Activated T-helper 17 cell treated with anti-CD3 and anti-CD28 coated beads, Interleukin-2, amount 50 U/mL, for 72 hours (primary cell): ENCODE measurements around the gene MIA. TPM values are rescaled to one million over a fixed set of nuclear protein-coding genes. Genes with fewer than 3 reads are reported as not detected.
A peak's percentile ranks its signal among the peaks of the same experiment; 100 is the strongest.
"Not testable (repeated sequence)": the region's sequence is repeated elsewhere in the genome, so short reads cannot be mapped to it uniquely, and the experiment has no call there.

Experiments
- ATAC-seq: fragments of 150-1000 bp; cut with Tn5 transposase; replicated peaks from 2 replicates; pipeline ENCODE4 v1.10.0; 2021; ENCODE audit warnings: mild to moderate bottlenecking, moderate library complexity
- H3K27ac Mint-ChIP-seq: one replicate; pipeline ENCODE4 v1.8.0; 2022; ENCODE audit warnings: mixed read lengths
- H3K27me3 Mint-ChIP-seq: one replicate; pipeline ENCODE4 v1.8.0; 2022; ENCODE audit warnings: mixed read lengths
- H3K36me3 Mint-ChIP-seq: one replicate; pipeline ENCODE4 v1.8.0; 2022; ENCODE audit warnings: low read depth, mild to moderate bottlenecking, mixed read lengths
- H3K4me1 Mint-ChIP-seq: one replicate; pipeline ENCODE4 v1.8.0; 2022; ENCODE audit warnings: mixed read lengths
- H3K4me3 Mint-ChIP-seq: one replicate; pipeline ENCODE4 v1.8.0; 2022; ENCODE audit warnings: mild to moderate bottlenecking, mixed read lengths
- H3K9me3 Mint-ChIP-seq: one replicate; pipeline ENCODE4 v1.8.0; 2022; ENCODE audit warnings: mixed read lengths
- total RNA-seq, 2 donors: library from RNA; stranded (reverse); gene quantifications; one replicate each; pipeline ENCODE4 v1.2.3, GENCODE V29; 2022

The MIA gene
- total RNA-seq, 2 donors from 2014 or later: 5.7 TPM; not detected in 1

- Mint-ChIP-seq H3K4me1 (peaks cover 35% of the 10 kb centered on the region), H3K27ac (peak overlapping the region; percentile 85), H3K9me3 (no peaks in the 10 kb centered on the region), H3K36me3 (peaks cover 63% of the 10 kb centered on the region), H3K4me3 (no peak overlapping the region), H3K27me3 (no peaks in the 10 kb centered on the region)
- no peak for ATAC-seq
These were observed 5.8 kb downstream of the MIA start for GRCh38 chr19:40781140-40781539.

- Mint-ChIP-seq H3K4me3 (no peak overlapping the region), H3K27ac (no peak overlapping the region), H3K36me3 (peaks cover 64% of the 10 kb centered on the region), H3K9me3 (no peaks in the 10 kb centered on the region), H3K27me3 (no peaks in the 10 kb centered on the region), H3K4me1 (peaks cover 26% of the 10 kb centered on the region)
- no peak for ATAC-seq
These were observed 8.4 kb downstream of the MIA start for GRCh38 chr19:40783711-40784110.

DNA sequence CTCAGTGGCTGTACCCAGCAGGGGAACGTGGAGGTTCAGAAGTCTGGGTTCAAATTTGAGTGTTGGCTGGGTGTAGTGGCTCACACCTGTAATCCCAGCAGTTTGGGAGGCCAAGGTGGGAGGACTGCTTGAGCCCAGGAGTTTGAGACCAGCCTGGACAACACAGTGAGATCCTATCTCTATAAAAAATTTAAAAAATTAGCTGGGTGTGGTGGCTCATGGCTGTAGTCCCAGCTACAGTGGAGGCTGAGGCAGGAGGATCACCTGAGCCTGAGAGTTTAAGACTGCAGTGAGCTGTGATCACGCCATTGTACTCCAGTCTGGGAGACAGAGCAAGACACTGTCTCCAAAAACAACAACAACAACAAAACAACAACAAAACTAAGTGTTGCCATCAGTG lies 8.8 kb downstream of the MIA start:
- not testable (repeated sequence) for H3K27ac Mint-ChIP-seq, H3K9me3 Mint-ChIP-seq, H3K4me3 Mint-ChIP-seq, H3K27me3 Mint-ChIP-seq, ATAC-seq
- Mint-ChIP-seq H3K36me3 (peaks cover 64% of the 10 kb centered on the region), H3K4me1 (peaks cover 23% of the 10 kb centered on the region)

GRCh38 chr19:40785526-40785925 lies 10.2 kb downstream of the MIA start:
- Mint-ChIP-seq H3K4me3 (no peak overlapping the region), H3K36me3 (peaks cover 68% of the 10 kb centered on the region), H3K9me3 (no peaks in the 10 kb centered on the region), H3K4me1 (peaks cover 18% of the 10 kb centered on the region), H3K27ac (no peak overlapping the region), H3K27me3 (no peaks in the 10 kb centered on the region)
- ATAC-seq: peak; percentile 68

GRCh38 chr19:40786060-40787037 lies 11.0 kb downstream of the MIA start:
- no peak overlapping the region for H3K4me3 Mint-ChIP-seq
- no peaks in the 10 kb centered on the region for H3K9me3 Mint-ChIP-seq
- H3K4me1 Mint-ChIP-seq: peaks cover 14% of the 10 kb centered on the region
- peaks cover 65% of the 10 kb centered on the region for H3K36me3 Mint-ChIP-seq
- H3K27ac Mint-ChIP-seq: peak overlapping the region; percentile 62
- H3K27me3 Mint-ChIP-seq: no peaks in the 10 kb centered on the region
- ATAC-seq: no peak

DNA sequence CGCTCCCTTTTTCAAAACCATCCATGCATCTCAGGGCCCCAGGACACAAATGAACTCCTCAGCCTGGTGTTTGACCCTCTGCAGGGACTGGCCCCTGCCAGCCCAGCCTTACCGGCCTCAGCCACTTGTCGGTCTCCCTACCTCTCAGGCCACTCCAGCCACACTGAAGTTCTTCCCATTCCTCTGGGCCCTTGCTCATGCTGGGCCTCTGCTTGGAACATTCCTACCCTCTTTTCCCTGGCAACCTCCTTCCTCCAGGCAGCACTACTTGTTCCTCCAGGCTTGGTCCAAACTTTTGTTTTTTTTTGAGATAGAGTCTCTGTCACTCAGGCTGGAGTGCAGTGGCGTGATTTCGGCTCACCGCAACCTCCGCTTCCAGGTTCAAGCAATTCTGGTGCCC lies 16.0 kb downstream of the MIA start:
- no peak overlapping the region for H3K4me3 Mint-ChIP-seq
- ATAC-seq: no peak
- H3K9me3 Mint-ChIP-seq: no peaks in the 10 kb centered on the region
- no peak overlapping the region for H3K27ac Mint-ChIP-seq
- peaks cover 11% of the 10 kb centered on the region for H3K4me1 Mint-ChIP-seq
- H3K27me3 Mint-ChIP-seq: no peaks in the 10 kb centered on the region
- peaks cover 51% of the 10 kb centered on the region for H3K36me3 Mint-ChIP-seq

DNA sequence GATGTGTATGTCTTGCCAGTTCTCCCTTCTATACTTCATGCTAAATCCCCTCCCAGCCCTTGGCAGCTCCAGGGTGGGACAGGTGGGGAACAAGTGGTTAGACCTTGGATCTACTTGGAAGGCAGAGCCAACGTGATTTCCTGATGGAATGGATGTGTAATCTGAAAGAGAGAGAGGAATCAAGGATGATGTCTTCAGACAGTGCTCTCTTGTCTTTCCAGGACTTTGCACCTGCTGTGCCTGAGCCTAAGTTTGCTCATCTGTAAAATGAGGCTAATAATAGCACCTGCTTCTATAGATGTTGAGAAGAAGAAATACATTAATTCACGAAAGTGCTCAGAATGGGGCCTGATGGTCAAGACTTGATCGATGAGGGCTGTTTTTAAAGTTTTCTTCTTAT lies 16.7 kb downstream of the MIA start:
- ATAC-seq: no peak
- peaks cover 11% of the 10 kb centered on the region for H3K4me1 Mint-ChIP-seq
- H3K9me3 Mint-ChIP-seq: no peaks in the 10 kb centered on the region
- no peaks in the 10 kb centered on the region for H3K27me3 Mint-ChIP-seq
- H3K27ac Mint-ChIP-seq: peak overlapping the region; percentile 91
- H3K4me3 Mint-ChIP-seq: peak overlapping the region; percentile 71
- H3K36me3 Mint-ChIP-seq: peaks cover 46% of the 10 kb centered on the region

DNA sequence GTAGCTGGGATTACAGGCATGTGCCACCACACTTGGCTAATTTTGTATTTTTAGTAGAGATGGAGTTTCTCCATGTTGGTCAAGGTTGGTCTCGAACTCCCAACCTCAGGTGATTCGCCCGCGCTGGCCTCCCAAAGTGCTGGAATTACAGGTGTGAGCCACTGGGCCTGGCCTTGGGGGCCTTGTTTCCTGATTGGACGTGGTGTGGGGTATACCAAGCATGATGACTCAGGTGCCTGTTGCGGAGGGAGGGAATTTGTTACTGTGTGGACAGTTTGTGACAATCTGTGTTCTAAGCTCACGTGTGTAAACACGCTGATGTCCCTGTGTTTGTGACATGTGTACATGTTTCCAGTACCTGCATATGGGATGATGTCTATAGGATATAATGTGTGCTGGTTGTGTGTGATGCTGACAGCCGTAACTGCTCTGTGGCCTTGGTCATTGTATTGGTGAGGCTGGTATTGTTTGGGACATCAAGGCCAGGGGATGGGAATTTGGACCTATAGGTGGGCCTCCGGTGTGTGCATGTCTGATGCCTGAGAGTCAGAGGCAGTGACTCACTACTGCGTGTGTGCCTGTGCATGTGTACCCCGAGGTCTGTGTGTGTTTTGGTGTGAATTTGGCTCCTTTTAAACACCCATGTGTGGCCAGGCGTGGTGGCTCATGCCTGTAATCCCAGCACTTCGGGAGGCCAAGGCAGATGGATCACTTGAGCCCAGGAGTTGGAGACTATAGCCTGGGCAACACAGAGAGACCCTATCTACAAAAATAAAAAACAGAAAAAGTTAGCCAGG lies 22.0 kb downstream of the MIA start:
- H3K27me3 Mint-ChIP-seq: no peaks in the 10 kb centered on the region
- H3K9me3 Mint-ChIP-seq: no peaks in the 10 kb centered on the region
- H3K4me1 Mint-ChIP-seq: peaks cover 25% of the 10 kb centered on the region
- no peak for ATAC-seq
- peaks cover 40% of the 10 kb centered on the region for H3K36me3 Mint-ChIP-seq
- peak overlapping the region; percentile 94 for H3K4me3 Mint-ChIP-seq
- H3K27ac Mint-ChIP-seq: peak overlapping the region; percentile 78

- Mint-ChIP-seq H3K36me3 (peaks cover 42% of the 10 kb centered on the region), H3K4me1 (peaks cover 30% of the 10 kb centered on the region), H3K4me3 (peak overlapping the region; percentile 94), H3K27me3 (no peaks in the 10 kb centered on the region), H3K27ac (peak overlapping the region; percentile 95), H3K9me3 (no peaks in the 10 kb centered on the region)
- peak; percentile 54 for ATAC-seq
These were observed 22.8 kb downstream of the MIA start for GRCh38 chr19:40797963-40798682.

DNA sequence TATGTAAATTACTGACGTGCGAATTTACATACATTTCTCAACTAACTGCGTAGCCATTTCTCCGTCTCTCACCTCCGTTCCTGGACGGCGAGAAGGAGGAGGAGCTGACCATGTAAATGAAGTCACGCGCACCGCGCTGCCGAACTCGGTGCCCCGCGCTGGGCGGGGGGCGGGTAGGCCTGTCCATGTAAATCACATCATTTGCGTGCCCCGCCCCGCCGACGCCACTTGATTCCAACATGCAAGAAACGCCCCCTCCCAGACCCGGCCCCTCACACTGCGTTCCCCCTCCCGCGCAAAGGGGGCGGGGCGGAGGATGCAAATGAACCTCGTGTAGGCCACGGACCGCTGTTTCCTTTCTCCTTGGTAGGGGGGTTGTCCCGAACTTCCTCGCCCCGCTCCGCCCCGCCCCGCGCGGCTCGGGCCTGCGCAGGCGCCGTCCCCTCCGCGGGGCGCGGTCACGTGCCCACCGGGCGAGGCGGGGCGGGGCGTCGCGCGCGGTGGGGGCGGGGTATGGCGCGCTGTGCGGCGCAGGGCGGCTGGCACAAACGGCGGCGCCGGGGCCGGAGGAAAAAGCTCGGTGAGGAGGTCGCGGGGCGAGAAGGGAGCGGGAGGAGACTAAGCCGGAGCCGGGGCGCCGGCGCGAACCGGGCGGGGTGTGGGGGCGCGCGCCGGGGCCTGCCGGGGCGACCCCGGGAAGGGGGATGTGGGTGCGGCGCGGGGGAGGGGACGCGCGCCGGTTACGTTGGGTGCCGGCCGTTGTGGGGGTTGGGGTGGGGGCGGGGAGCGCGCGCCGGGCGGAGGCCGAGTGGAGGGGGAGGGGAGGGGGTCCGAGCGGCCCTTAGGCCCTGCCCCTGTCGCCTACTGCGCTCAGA lies 23.6 kb downstream of the MIA start, which contains the start of gene EGLN2:
Gene EGLN2, plus strand, starts transcription at position 509 of the 875 bp plus-strand sequence. CDS start 1,382 bp downstream, outside the sequence.
- peak within 1 kb of the TSS; percentile 95 for H3K27ac Mint-ChIP-seq
- H3K4me3 Mint-ChIP-seq: peak within 1 kb of the TSS; percentile 94
- peaks cover 50% of the 10 kb centered on the region for H3K36me3 Mint-ChIP-seq
- no peaks in the 10 kb centered on the region for H3K9me3 Mint-ChIP-seq
- peaks cover 38% of the 10 kb centered on the region for H3K4me1 Mint-ChIP-seq
- no peaks in the 10 kb centered on the region for H3K27me3 Mint-ChIP-seq
- peak; percentile 87 for ATAC-seq

DNA sequence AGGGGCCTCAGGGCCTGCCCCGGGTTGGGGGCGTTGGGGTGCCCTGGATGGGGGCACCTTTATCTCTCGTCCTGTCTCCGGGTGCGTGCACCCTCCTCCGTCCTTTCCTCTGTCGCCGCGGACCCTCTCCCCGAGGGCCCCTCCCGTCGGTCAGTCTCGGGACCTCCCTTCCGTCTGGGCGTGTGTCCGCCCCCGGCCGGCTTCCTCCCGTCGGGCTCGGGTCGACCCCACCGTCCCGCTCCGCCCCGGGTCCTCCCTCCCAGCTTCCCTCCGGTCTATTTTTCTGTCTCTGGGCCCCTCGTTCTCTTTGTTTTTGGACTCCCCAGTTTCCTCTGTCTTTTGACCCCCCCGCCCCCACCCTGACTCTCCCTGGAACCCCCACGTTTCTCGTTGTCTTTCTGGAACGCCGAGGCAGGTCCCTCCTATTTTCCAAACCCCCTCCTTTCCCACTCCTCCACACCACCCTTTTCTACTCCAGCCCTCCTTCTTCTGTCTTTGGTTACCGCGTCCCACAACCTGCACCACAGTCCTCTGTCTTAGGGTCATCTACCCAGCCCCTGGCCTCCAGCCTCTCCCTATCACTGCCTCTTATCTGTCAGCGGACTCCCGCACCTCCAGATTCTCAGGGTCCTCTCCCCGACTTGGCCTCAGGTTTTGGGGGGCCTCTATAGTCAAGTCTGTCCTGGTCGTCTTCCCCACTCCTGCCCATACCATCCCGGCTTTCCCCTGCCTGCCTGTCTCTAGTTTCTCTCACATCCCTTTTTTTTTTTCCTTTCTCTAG lies 24.4 kb downstream of the MIA start:
- no peaks in the 10 kb centered on the region for H3K27me3 Mint-ChIP-seq
- peaks cover 46% of the 10 kb centered on the region for H3K4me1 Mint-ChIP-seq
- peak overlapping the region; percentile 94 for H3K4me3 Mint-ChIP-seq
- ATAC-seq: no peak
- H3K36me3 Mint-ChIP-seq: peaks cover 58% of the 10 kb centered on the region
- peak overlapping the region; percentile 92 for H3K27ac Mint-ChIP-seq
- H3K9me3 Mint-ChIP-seq: no peaks in the 10 kb centered on the region

DNA sequence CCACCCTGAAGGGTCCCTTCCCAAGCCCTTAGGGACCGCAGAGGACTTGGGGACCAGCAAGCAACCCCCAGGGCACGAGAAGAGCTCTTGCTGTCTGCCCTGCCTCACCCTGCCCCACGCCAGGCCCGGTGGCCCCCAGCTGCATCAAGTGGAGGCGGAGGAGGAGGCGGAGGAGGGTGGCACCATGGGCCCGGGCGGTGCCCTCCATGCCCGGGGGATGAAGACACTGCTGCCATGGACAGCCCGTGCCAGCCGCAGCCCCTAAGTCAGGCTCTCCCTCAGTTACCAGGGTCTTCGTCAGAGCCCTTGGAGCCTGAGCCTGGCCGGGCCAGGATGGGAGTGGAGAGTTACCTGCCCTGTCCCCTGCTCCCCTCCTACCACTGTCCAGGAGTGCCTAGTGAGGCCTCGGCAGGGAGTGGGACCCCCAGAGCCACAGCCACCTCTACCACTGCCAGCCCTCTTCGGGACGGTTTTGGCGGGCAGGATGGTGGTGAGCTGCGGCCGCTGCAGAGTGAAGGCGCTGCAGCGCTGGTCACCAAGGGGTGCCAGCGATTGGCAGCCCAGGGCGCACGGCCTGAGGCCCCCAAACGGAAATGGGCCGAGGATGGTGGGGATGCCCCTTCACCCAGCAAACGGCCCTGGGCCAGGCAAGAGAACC lies 25.1 kb downstream of the MIA start:
- Mint-ChIP-seq H3K27me3 (no peaks in the 10 kb centered on the region), H3K4me1 (peaks cover 53% of the 10 kb centered on the region), H3K9me3 (no peaks in the 10 kb centered on the region), H3K4me3 (peak overlapping the region; percentile 94), H3K27ac (peak overlapping the region; percentile 92), H3K36me3 (peaks cover 65% of the 10 kb centered on the region)
- ATAC-seq: no peak
